Keratinocyte (primary cell): ENCODE data around the gene DIO3. TPM values are rescaled to one million over a fixed set of nuclear protein-coding genes. Genes with fewer than 3 reads are reported as not detected.

Experiments used
- DNase-seq: peaks from one replicate; pipeline ENCODE4 v3.0.0-alpha.2; 2011; ENCODE audit warnings: low read depth, missing footprints, low spot score
- FAIRE-seq: peaks from 2 replicates; lab custom pipeline; 2011; peaks lifted over from hg19 to GRCh38; lab: Jason Lieb, UNC
- H2AFZ ChIP-seq: 2 replicates; pipeline ENCODE4 v1.6.0; 2012; ENCODE audit warnings: low read length, control low read depth, inconsistent platforms; ENCODE audit not compliant: control insufficient read depth
- H3K27ac ChIP-seq: 2 replicates; pipeline ENCODE4 v1.5.1; 2011; ENCODE audit warnings: low read length; ENCODE audit not compliant: control insufficient read depth, insufficient read depth
- H3K27me3 ChIP-seq: 3 replicates; pipeline ENCODE4 v1.6.0; 2011; ENCODE audit warnings: low read length; ENCODE audit not compliant: control insufficient read depth, insufficient read depth; ENCODE audit errors: extremely low read depth
- H3K36me3 ChIP-seq, 2 experiments: 2 replicates in 1 of 2; 3 replicates in 1 of 2; pipeline ENCODE4 v1.5.1; 2011; ENCODE audit warnings: low read length in 2 of 2, mild to moderate bottlenecking in 1 of 2; ENCODE audit not compliant: control insufficient read depth in 2 of 2, insufficient read depth in 2 of 2; ENCODE audit errors: extremely low read depth in 1 of 2
- H3K4me1 ChIP-seq: 3 replicates; pipeline ENCODE4 v1.5.1; 2011; ENCODE audit warnings: low read length; ENCODE audit not compliant: control insufficient read depth, insufficient read depth; ENCODE audit errors: extremely low read depth
- H3K4me2 ChIP-seq: 3 replicates; pipeline ENCODE4 v1.6.0; 2011; ENCODE audit warnings: low read depth, low read length; ENCODE audit not compliant: control insufficient read depth, insufficient read depth; ENCODE audit errors: extremely low read depth
- H3K4me3 ChIP-seq, 3 experiments: fragments of 200-600 bp in 1 of 3; sonication (generic) in 1 of 3; 2 replicates in 2 of 3; 3 replicates in 1 of 3; pipeline ENCODE4 v1.5.1; 2011 to 2016; ENCODE audit warnings: low read length in 3 of 3, mild to moderate bottlenecking in 3 of 3, control low read depth in 2 of 3, inconsistent platforms in 1 of 3, low read depth in 1 of 3, mixed read lengths in 1 of 3, mixed run types in 1 of 3, moderate library complexity in 1 of 3; ENCODE audit not compliant: control insufficient read depth in 2 of 3, insufficient read depth in 2 of 3; ENCODE audit errors: extremely low read depth in 1 of 3
- H3K79me2 ChIP-seq: 2 replicates; pipeline ENCODE4 v1.6.0; 2012; ENCODE audit warnings: low read length; ENCODE audit not compliant: control insufficient read depth, insufficient read depth
- H3K9ac ChIP-seq: 3 replicates; pipeline ENCODE4 v1.6.0; 2011; ENCODE audit warnings: low read length; ENCODE audit not compliant: control insufficient read depth, insufficient read depth; ENCODE audit errors: extremely low read depth
- H3K9me1 ChIP-seq: 3 replicates; pipeline ENCODE4 v1.6.0; 2011; ENCODE audit warnings: low read length; ENCODE audit not compliant: control insufficient read depth, insufficient read depth; ENCODE audit errors: extremely low read depth
- H3K9me3 ChIP-seq: 2 replicates; pipeline ENCODE4 v1.5.1; 2012; ENCODE audit warnings: low read depth, low read length; ENCODE audit not compliant: control insufficient read depth
- H4K20me1 ChIP-seq: 3 replicates; pipeline ENCODE4 v1.6.0; 2011; ENCODE audit warnings: low read length; ENCODE audit not compliant: control insufficient read depth, insufficient read depth; ENCODE audit errors: extremely low read depth
- EZH2 ChIP-seq: IDR thresholded peaks from one replicate; pipeline ENCODE4 v1.6.1; 2012; ENCODE audit warnings: inconsistent platforms, mild to moderate bottlenecking, low read length, moderate library complexity
- dilution Hi-C: fragments of 300-500 bp; cut with MboI; formaldehyde crosslinking; loops from one replicate; pipeline ENCODE4 v1.7.0; 2020; ENCODE audit warnings: low sequenced_read_pairs; ENCODE audit not compliant: extremely low pct_ligation_motif_present
- polyA plus RNA-seq, 5 experiments: library from polyadenylated mRNA; depleted of rRNA in 3 of 5; stranded (reverse) in 3 of 5; stranded (forward) in 1 of 5; unstranded in 1 of 5; fragments of >200 nt; gene quantifications; 1 replicate in 1 of 5; 2 replicates in 3 of 5; 3 replicates in 1 of 5; pipeline versions ENCODE4 v1.2.1 to v1.2.3, GENCODE V29; 2011 to 2012; ENCODE audit warnings: missing spikeins in 2 of 5, low read depth in 1 of 5, low replicate concordance in 1 of 5
- TF ChIP-seq, protein P1 (sequence below), 3 experiments: IDR thresholded peaks in 1 of 3; conservative IDR thresholded peaks in 1 of 3; optimal IDR thresholded peaks in 1 of 3; 2 replicates in 2 of 3; 3 replicates in 1 of 3; pipeline versions ENCODE3 to v1.5.1; 2011; ENCODE audit warnings: low read length in 3 of 3, mild to moderate bottlenecking in 3 of 3, moderate library complexity in 2 of 3, control low read depth in 1 of 3, inconsistent platforms in 1 of 3; ENCODE audit not compliant: insufficient read depth in 2 of 3; ENCODE audit errors: extremely low read depth in 1 of 3

DIO3 gene
- polyA plus RNA-seq, 1 donor (not counting 4 experiments of a cell fraction or from before 2014, with no cell fraction given): not detected

DNA sequence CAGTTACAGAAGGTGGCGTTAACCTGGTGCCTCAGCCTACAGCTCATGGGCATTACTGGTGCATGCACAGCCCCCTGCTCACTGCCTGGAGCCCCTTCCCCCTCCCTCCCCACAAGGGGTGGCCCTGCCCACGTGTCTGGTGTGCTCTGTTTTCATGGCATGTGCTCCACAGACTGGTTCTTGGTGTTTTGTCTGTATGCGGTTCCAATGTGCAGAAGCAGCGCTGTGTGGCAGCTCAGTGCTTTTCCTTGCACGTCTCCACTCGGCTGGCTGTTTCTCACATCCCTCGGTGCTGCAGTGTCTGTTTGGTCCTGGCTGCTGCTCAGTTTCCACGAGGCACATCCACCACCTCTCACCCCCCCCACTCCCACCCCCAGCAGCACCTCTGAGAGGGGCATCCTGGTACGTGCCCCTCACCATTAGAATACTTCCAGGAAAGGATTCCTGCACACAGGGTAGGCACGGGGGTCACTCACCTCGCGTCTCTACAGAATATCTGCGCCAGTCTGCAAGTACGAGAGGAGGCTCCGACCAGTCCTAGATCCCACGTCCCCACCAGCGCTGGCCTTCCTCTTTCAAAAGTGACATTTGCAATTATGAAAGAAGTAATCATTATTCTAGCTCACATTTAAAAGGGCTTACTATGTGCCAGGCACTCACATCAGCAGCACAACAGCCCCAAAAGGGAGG, 27.1 kb downstream of the DIO3 start:
- H3K27me3 ChIP-seq: no peaks in the 10 kb centered on the region
- TF ChIP-seq, protein P1, sequence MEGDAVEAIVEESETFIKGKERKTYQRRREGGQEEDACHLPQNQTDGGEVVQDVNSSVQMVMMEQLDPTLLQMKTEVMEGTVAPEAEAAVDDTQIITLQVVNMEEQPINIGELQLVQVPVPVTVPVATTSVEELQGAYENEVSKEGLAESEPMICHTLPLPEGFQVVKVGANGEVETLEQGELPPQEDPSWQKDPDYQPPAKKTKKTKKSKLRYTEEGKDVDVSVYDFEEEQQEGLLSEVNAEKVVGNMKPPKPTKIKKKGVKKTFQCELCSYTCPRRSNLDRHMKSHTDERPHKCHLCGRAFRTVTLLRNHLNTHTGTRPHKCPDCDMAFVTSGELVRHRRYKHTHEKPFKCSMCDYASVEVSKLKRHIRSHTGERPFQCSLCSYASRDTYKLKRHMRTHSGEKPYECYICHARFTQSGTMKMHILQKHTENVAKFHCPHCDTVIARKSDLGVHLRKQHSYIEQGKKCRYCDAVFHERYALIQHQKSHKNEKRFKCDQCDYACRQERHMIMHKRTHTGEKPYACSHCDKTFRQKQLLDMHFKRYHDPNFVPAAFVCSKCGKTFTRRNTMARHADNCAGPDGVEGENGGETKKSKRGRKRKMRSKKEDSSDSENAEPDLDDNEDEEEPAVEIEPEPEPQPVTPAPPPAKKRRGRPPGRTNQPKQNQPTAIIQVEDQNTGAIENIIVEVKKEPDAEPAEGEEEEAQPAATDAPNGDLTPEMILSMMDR (optimal IDR thresholded peaks at IDR 0.05 in 1 of 3, IDR thresholded peaks at IDR 0.05 in 1 of 3, conservative IDR thresholded peaks at IDR 0.05 in 1 of 3; ENCODE audit: extremely low read depth in 1 of 3, insufficient read depth in 2 of 3, low read length in 3 of 3): no peak
- no peak for TF ChIP-seq EZH2
- H3K79me2 ChIP-seq: no peaks in the 10 kb centered on the region
- no peaks in the 10 kb centered on the region for H4K20me1 ChIP-seq
- no peak overlapping the region for H3K9ac ChIP-seq
- H2AFZ ChIP-seq: no peak overlapping the region
- H3K9me1 ChIP-seq: no peaks in the 10 kb centered on the region
- no peak for FAIRE-seq
- no peaks in the 10 kb centered on the region for H3K4me1 ChIP-seq
- DNase-seq: no peak
- dilution Hi-C loops: no loop called here
- no peak overlapping the region for H3K27ac ChIP-seq
- H3K4me2 ChIP-seq: no peak overlapping the region
- no peaks in the 10 kb centered on the region for H3K36me3 ChIP-seq
- no peak overlapping the region for H3K4me3 ChIP-seq
- H3K9me3 ChIP-seq: no peaks in the 10 kb centered on the region

DNA sequence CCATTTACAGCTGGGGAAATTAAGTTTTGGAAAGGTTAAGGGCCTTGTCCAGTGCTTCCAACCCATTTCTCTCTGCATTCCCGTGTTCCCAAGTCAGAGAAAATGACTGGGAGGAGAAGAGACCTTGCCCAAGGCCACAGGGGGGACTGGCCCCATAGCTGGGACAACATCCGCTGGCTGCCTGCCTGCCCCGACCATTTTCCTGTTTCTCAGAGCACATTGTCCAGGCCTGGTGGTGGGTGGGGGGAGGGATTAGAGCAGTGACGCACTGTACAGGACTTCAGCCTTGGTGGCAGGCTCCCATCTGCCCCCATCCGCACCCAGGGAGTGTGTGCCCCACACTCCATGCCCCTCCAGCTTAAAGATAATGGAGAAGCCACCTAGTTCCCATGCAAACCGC, 27.7 kb downstream of the DIO3 start:
- dilution Hi-C loops: no loop called here

More for the DNA sequence above, 27.7 kb downstream of the DIO3 start:
- Histone ChIP-seq H4K20me1 (no peaks in the 10 kb centered on the region), H3K27me3 (no peaks in the 10 kb centered on the region), H2AFZ (no peak overlapping the region), H3K4me2 (no peak overlapping the region), H3K27ac (no peak overlapping the region), H3K9me1 (no peaks in the 10 kb centered on the region), H3K9ac (no peak overlapping the region), H3K36me3 (no peaks in the 10 kb centered on the region), H3K9me3 (no peaks in the 10 kb centered on the region), H3K4me1 (no peaks in the 10 kb centered on the region), H3K79me2 (no peaks in the 10 kb centered on the region), H3K4me3 (no peak overlapping the region)
- DNase-seq (no peak), FAIRE-seq (no peak)
- no peak for TF ChIP-seq EZH2
- TF ChIP-seq, protein P1 (optimal IDR thresholded peaks at IDR 0.05 in 1 of 3, IDR thresholded peaks at IDR 0.05 in 1 of 3, conservative IDR thresholded peaks at IDR 0.05 in 1 of 3; ENCODE audit: extremely low read depth in 1 of 3, insufficient read depth in 2 of 3, low read length in 3 of 3): no peak
